ENCODE measurements around the gene TTC22.
A peak's percentile ranks its signal among the peaks of the same experiment; 100 is the strongest.

TTC22 gene

GRCh38 chr1:54807756-54808155 lies 6.6 kb upstream of the TTC22 start:
- CTCF ChIA-PET = no interaction called here
- no peaks in the 10 kb centered on the region for H3K27me3 ChIP-seq (replicated peaks in 2 of 5; ENCODE audit: control insufficient read depth in 4 of 5, insufficient read depth in 5 of 5, low read length in 4 of 5)
- H3K27ac ChIP-seq (ENCODE audit: insufficient read depth in 1 of 2, low read depth in 1 of 2, low read length in 2 of 2, poor library complexity in 1 of 2, severe bottlenecking in 2 of 2) = no peak overlapping the region
- WGBS (ENCODE audit: insufficient coverage) = 89% methylated on average over 7 of the region's 7 CpGs
- H3K36me3 ChIP-seq (ENCODE audit: control insufficient read depth in 4 of 4, insufficient read depth in 4 of 4, low read length in 3 of 4) = no peaks in the 10 kb centered on the region
- POLR2A ChIA-PET = no interaction called here
- peaks cover 0 to 5% (median 0%) of the 10 kb centered on the region in 4 experiments for H3K4me1 ChIP-seq (ENCODE audit: control extremely low read depth in 1 of 4, control insufficient read depth in 4 of 4, insufficient read depth in 4 of 4, low read length in 3 of 4)
- DNase-seq = no peak
- no peak overlapping the region for H3K4me3 ChIP-seq (ENCODE audit: control insufficient read depth in 1 of 7, extremely low read depth in 1 of 7, insufficient read depth in 4 of 7, low read depth in 2 of 7, low read length in 6 of 7)
- H3K9me3 ChIP-seq (ENCODE audit: control extremely low read depth in 1 of 5, control insufficient read depth in 4 of 5, insufficient read depth in 2 of 5, low read depth in 1 of 5, low read length in 4 of 5) = no peaks in the 10 kb centered on the region

- Histone ChIP-seq H3K27me3 (replicated peaks in 2 of 5; ENCODE audit: control insufficient read depth in 4 of 5, insufficient read depth in 5 of 5, low read length in 4 of 5) (no peaks in the 10 kb centered on the region), H3K36me3 (ENCODE audit: control insufficient read depth in 4 of 4, insufficient read depth in 4 of 4, low read length in 3 of 4) (no peaks in the 10 kb centered on the region), H3K27ac (ENCODE audit: insufficient read depth in 1 of 2, low read depth in 1 of 2, low read length in 2 of 2, poor library complexity in 1 of 2, severe bottlenecking in 2 of 2) (no peak overlapping the region), H3K4me1 (ENCODE audit: control extremely low read depth in 1 of 4, control insufficient read depth in 4 of 4, insufficient read depth in 4 of 4, low read length in 3 of 4) (peaks cover 0 to 5% (median 0%) of the 10 kb centered on the region in 4 experiments), H3K9me3 (ENCODE audit: control extremely low read depth in 1 of 5, control insufficient read depth in 4 of 5, insufficient read depth in 2 of 5, low read depth in 1 of 5, low read length in 4 of 5) (no peaks in the 10 kb centered on the region), H3K4me3 (ENCODE audit: control insufficient read depth in 1 of 7, extremely low read depth in 1 of 7, insufficient read depth in 4 of 7, low read depth in 2 of 7, low read length in 6 of 7) (no peak overlapping the region)
- ChIA-PET CTCF (interaction anchor here (1.2 to 1.6 kb wide), 2 partner anchors 84 to 132 kb away, joined by 3 to 5 read pairs; no protein-coding TSS in a partner anchor), POLR2A (interaction anchor here (0.5 kb wide), 1 partner anchor 583 kb away, joined by 3 read pairs; no protein-coding TSS in a partner anchor)
- 97% methylated on average over 10 of the region's 11 CpGs for WGBS (ENCODE audit: insufficient coverage)
- DNase-seq = peak in 2 of 3 donors; percentile 17 to 33
These were observed 5.9 kb upstream of the TTC22 start for GRCh38 chr1:54806931-54807611.

GRCh38 chr1:54805981-54806381 lies 4.9 kb upstream of the TTC22 start:
- 92% methylated on average over 28 of the region's 35 CpGs for WGBS (ENCODE audit: insufficient coverage)
- no peak overlapping the region for H3K4me3 ChIP-seq (ENCODE audit: control insufficient read depth in 1 of 7, extremely low read depth in 1 of 7, insufficient read depth in 4 of 7, low read depth in 2 of 7, low read length in 6 of 7)
- H3K9me3 ChIP-seq (ENCODE audit: control extremely low read depth in 1 of 5, control insufficient read depth in 4 of 5, insufficient read depth in 2 of 5, low read depth in 1 of 5, low read length in 4 of 5) = no peaks in the 10 kb centered on the region
- peaks cover 0 to 3% (median 0%) of the 10 kb centered on the region in 5 experiments for H3K27me3 ChIP-seq (replicated peaks in 2 of 5; ENCODE audit: control insufficient read depth in 4 of 5, insufficient read depth in 5 of 5, low read length in 4 of 5)
- ChIA-PET POLR2A (no interaction called here), CTCF (interaction anchor here (0.7 to 1.6 kb wide), 3 partner anchors 82 to 334 kb away, joined by 3 to 5 read pairs (median 3); no protein-coding TSS in a partner anchor)
- H3K36me3 ChIP-seq (ENCODE audit: control insufficient read depth in 4 of 4, insufficient read depth in 4 of 4, low read length in 3 of 4) = no peaks in the 10 kb centered on the region
- DNase-seq = no peak
- no peak overlapping the region for H3K27ac ChIP-seq (ENCODE audit: insufficient read depth in 1 of 2, low read depth in 1 of 2, low read length in 2 of 2, poor library complexity in 1 of 2, severe bottlenecking in 2 of 2)
- peaks cover 3 to 15% (median 7%) of the 10 kb centered on the region in 4 experiments for H3K4me1 ChIP-seq (ENCODE audit: control extremely low read depth in 1 of 4, control insufficient read depth in 4 of 4, insufficient read depth in 4 of 4, low read length in 3 of 4)

GRCh38 chr1:54805466-54805865 lies 4.3 kb upstream of the TTC22 start:
- DNase-seq = no peak
- WGBS (ENCODE audit: insufficient coverage) = 100% methylated on average over 1 of the region's 3 CpGs
- H3K27me3 ChIP-seq (replicated peaks in 2 of 5; ENCODE audit: control insufficient read depth in 4 of 5, insufficient read depth in 5 of 5, low read length in 4 of 5) = peaks cover 0 to 3% (median 0%) of the 10 kb centered on the region in 5 experiments
- H3K27ac ChIP-seq (ENCODE audit: insufficient read depth in 1 of 2, low read depth in 1 of 2, low read length in 2 of 2, poor library complexity in 1 of 2, severe bottlenecking in 2 of 2) = no peak overlapping the region
- H3K9me3 ChIP-seq (ENCODE audit: control extremely low read depth in 1 of 5, control insufficient read depth in 4 of 5, insufficient read depth in 2 of 5, low read depth in 1 of 5, low read length in 4 of 5) = no peaks in the 10 kb centered on the region
- CTCF ChIA-PET = interaction anchor here (1.6 kb wide), 1 partner anchor 82 kb away, joined by 5 read pairs; no protein-coding TSS in a partner anchor
- POLR2A ChIA-PET = no interaction called here
- peaks cover 3 to 20% (median 11%) of the 10 kb centered on the region in 4 experiments for H3K4me1 ChIP-seq (ENCODE audit: control extremely low read depth in 1 of 4, control insufficient read depth in 4 of 4, insufficient read depth in 4 of 4, low read length in 3 of 4)
- H3K4me3 ChIP-seq (ENCODE audit: control insufficient read depth in 1 of 7, extremely low read depth in 1 of 7, insufficient read depth in 4 of 7, low read depth in 2 of 7, low read length in 6 of 7) = no peak overlapping the region
- H3K36me3 ChIP-seq (ENCODE audit: control insufficient read depth in 4 of 4, insufficient read depth in 4 of 4, low read length in 3 of 4) = no peaks in the 10 kb centered on the region

GRCh38 chr1:54804471-54805132 lies 3.5 kb upstream of the TTC22 start:
- Histone ChIP-seq H3K27me3 (replicated peaks in 2 of 5; ENCODE audit: control insufficient read depth in 4 of 5, insufficient read depth in 5 of 5, low read length in 4 of 5) (peaks cover 0 to 3% (median 0%) of the 10 kb centered on the region in 5 experiments), H3K27ac (ENCODE audit: insufficient read depth in 1 of 2, low read depth in 1 of 2, low read length in 2 of 2, poor library complexity in 1 of 2, severe bottlenecking in 2 of 2) (no peak overlapping the region), H3K36me3 (ENCODE audit: control insufficient read depth in 4 of 4, insufficient read depth in 4 of 4, low read length in 3 of 4) (no peaks in the 10 kb centered on the region), H3K4me1 (ENCODE audit: control extremely low read depth in 1 of 4, control insufficient read depth in 4 of 4, insufficient read depth in 4 of 4, low read length in 3 of 4) (peaks cover 3 to 25% (median 13%) of the 10 kb centered on the region in 4 experiments), H3K9me3 (ENCODE audit: control extremely low read depth in 1 of 5, control insufficient read depth in 4 of 5, insufficient read depth in 2 of 5, low read depth in 1 of 5, low read length in 4 of 5) (no peaks in the 10 kb centered on the region), H3K4me3 (ENCODE audit: control insufficient read depth in 1 of 7, extremely low read depth in 1 of 7, insufficient read depth in 4 of 7, low read depth in 2 of 7, low read length in 6 of 7) (no peak overlapping the region)
- CTCF ChIA-PET = no interaction called here
- no peak for DNase-seq
- POLR2A ChIA-PET = no interaction called here
- WGBS (ENCODE audit: insufficient coverage) = 100% methylated on average over 4 of the region's 6 CpGs

GRCh38 chr1:54803761-54804470 lies 2.8 kb upstream of the TTC22 start:
- Histone ChIP-seq H3K27me3 (replicated peaks in 2 of 5; ENCODE audit: control insufficient read depth in 4 of 5, insufficient read depth in 5 of 5, low read length in 4 of 5) (peaks cover 0 to 3% (median 0%) of the 10 kb centered on the region in 5 experiments), H3K9me3 (ENCODE audit: control extremely low read depth in 1 of 5, control insufficient read depth in 4 of 5, insufficient read depth in 2 of 5, low read depth in 1 of 5, low read length in 4 of 5) (no peaks in the 10 kb centered on the region), H3K4me3 (ENCODE audit: control insufficient read depth in 1 of 7, extremely low read depth in 1 of 7, insufficient read depth in 4 of 7, low read depth in 2 of 7, low read length in 6 of 7) (no peak overlapping the region), H3K36me3 (ENCODE audit: control insufficient read depth in 4 of 4, insufficient read depth in 4 of 4, low read length in 3 of 4) (no peaks in the 10 kb centered on the region), H3K4me1 (ENCODE audit: control extremely low read depth in 1 of 4, control insufficient read depth in 4 of 4, insufficient read depth in 4 of 4, low read length in 3 of 4) (peaks cover 3 to 30% (median 17%) of the 10 kb centered on the region in 4 experiments), H3K27ac (ENCODE audit: insufficient read depth in 1 of 2, low read depth in 1 of 2, low read length in 2 of 2, poor library complexity in 1 of 2, severe bottlenecking in 2 of 2) (no peak overlapping the region)
- 94% methylated on average over 4 of the region's 4 CpGs for WGBS (ENCODE audit: insufficient coverage)
- ChIA-PET CTCF (interaction anchor here (0.8 kb wide), 1 partner anchor 81 kb away, joined by 3 read pairs; no protein-coding TSS in a partner anchor), POLR2A (no interaction called here)
- no peak for DNase-seq
